ENCODE results near the gene ATF7. TPM values are rescaled to one million over a fixed set of nuclear protein-coding genes. Genes with fewer than 3 reads are reported as not detected.
A peak's percentile ranks its signal among the peaks of the same experiment; 100 is the strongest.

The ATF7 gene
- total RNA-seq, 1 donor from 2014 or later, result 8.0 TPM

- no peak for DNase-seq
Observed at GRCh38 chr12:53500142-53500775, 125.9 kb downstream of the ATF7 start.

GRCh38 chr12:53499266-53500141, 126.7 kb downstream of the ATF7 start, which contains the start of gene MAP3K12:
TSS of gene MAP3K12 (minus strand) at chr12:53499458. CDS start at chr12:53487391, 12,067 bp downstream.
- peak; percentile 63 for DNase-seq

- DNase-seq, result no peak
Observed at GRCh38 chr12:53498235-53498630, 127.9 kb downstream of the ATF7 start.

- DNase-seq, result no peak
Observed at GRCh38 chr12:53497461-53497860, 128.7 kb downstream of the ATF7 start.

- DNase-seq, result no peak
Observed at GRCh38 chr12:53496752-53497032, 129.5 kb downstream of the ATF7 start.

GRCh38 chr12:53495903-53496751, 130.1 kb downstream of the ATF7 start:
- no peak for DNase-seq

- DNase-seq, result no peak
Observed at GRCh38 chr12:53493610-53494391, 132.4 kb downstream of the ATF7 start.

- peak; percentile 94 for DNase-seq
Observed at GRCh38 chr12:53492830-53493609, 133.2 kb downstream of the ATF7 start.

GRCh38 chr12:53492188-53492587, 134.0 kb downstream of the ATF7 start:
- DNase-seq, result no peak

GRCh38 chr12:53489242-53489864, 136.8 kb downstream of the ATF7 start:
- no peak for DNase-seq

GRCh38 chr12:53486736-53487487, 139.3 kb downstream of the ATF7 start:
- DNase-seq, result no peak

GRCh38 chr12:53485955-53486735, 140.0 kb downstream of the ATF7 start:
- DNase-seq, result no peak

- DNase-seq, result no peak
Observed at GRCh38 chr12:53484686-53485575, 141.3 kb downstream of the ATF7 start.

GRCh38 chr12:53483979-53484377, 142.2 kb downstream of the ATF7 start:
- no peak for DNase-seq

- DNase-seq, result no peak
Observed at GRCh38 chr12:53483225-53483978, 142.8 kb downstream of the ATF7 start.

GRCh38 chr12:53482626-53483168, 143.5 kb downstream of the ATF7 start:
- DNase-seq, result no peak
